Endothelial cell of umbilical vein (primary cell): ENCODE data around the gene ANKS1B. TPM values are rescaled to one million over a fixed set of nuclear protein-coding genes. Genes with fewer than 3 reads are reported as not detected.

Experiments
- BruUV-seq: library from RNA; stranded (reverse); fragments of 400-500 nt; replicated peaks from 2 replicates; lab custom pipeline; 2021; lab: Mats Ljungman, UMichigan
- CTCF ChIA-PET: fragments of 300-600, 350-600 bp; sonication (Branson Sonifier 250); formaldehyde crosslinking; loops from one replicate; lab custom pipeline; 2021; ENCODE audit warnings: antibody characterized with exemption, inconsistent platforms; lab: Charles Lee
- POLR2A ChIA-PET: fragments of 300-600, 350-600 bp; sonication (Branson Sonifier 250); formaldehyde crosslinking; loops from one replicate; lab custom pipeline; 2021; ENCODE audit warnings: antibody characterized with exemption, inconsistent platforms; lab: Charles Lee
- DNase-seq: peaks from one replicate; pipeline ENCODE4 v3.0.0-alpha.2; 2011; ENCODE audit warnings: low read depth, low spot score
- FAIRE-seq: peaks from 2 replicates; lab custom pipeline; 2011; peaks lifted over from hg19 to GRCh38; lab: Jason Lieb, UNC
- H2AFZ ChIP-seq: 2 replicates; pipeline ENCODE4 v1.6.0; 2012; ENCODE audit warnings: low read depth, low read length, control low read depth, inconsistent platforms
- H3K27ac ChIP-seq: 2 replicates; pipeline ENCODE4 v1.5.1; 2011; ENCODE audit warnings: low read depth, mild to moderate bottlenecking, control low read depth, low read length, moderate library complexity; ENCODE audit not compliant: insufficient read depth
- H3K27me3 ChIP-seq, 2 experiments: 2 replicates each; pipeline versions ENCODE4 v1.6.0 to v1.6.1; 2011; ENCODE audit warnings: low read length in 2 of 2, mixed read lengths in 1 of 2; ENCODE audit not compliant: control insufficient read depth in 2 of 2, insufficient read depth in 2 of 2
- H3K36me3 ChIP-seq, 2 experiments: 2 replicates in 1 of 2; 3 replicates in 1 of 2; pipeline ENCODE4 v1.5.1; 2011; ENCODE audit warnings: low read length in 2 of 2, mild to moderate bottlenecking in 1 of 2, moderate library complexity in 1 of 2; ENCODE audit not compliant: control insufficient read depth in 2 of 2, insufficient read depth in 2 of 2; ENCODE audit errors: extremely low read depth in 1 of 2
- H3K4me1 ChIP-seq: 3 replicates; pipeline ENCODE4 v1.5.1; 2011; ENCODE audit warnings: mild to moderate bottlenecking, low read length; ENCODE audit not compliant: control insufficient read depth, insufficient read depth; ENCODE audit errors: extremely low read depth
- H3K4me2 ChIP-seq: 2 replicates; pipeline ENCODE4 v1.6.1; 2011; ENCODE audit warnings: low read length, control low read depth, mixed read lengths; ENCODE audit not compliant: insufficient read depth
- H3K4me3 ChIP-seq, 3 experiments: fragments of 200-600 bp in 1 of 3; sonication (generic), shearing (Covaris generic) in 1 of 3; replicated peaks in 1 of 3; 2 replicates each; pipeline ENCODE4 v1.5.1; 2011 to 2016; ENCODE audit warnings: control low read depth in 3 of 3, low read length in 3 of 3, mild to moderate bottlenecking in 2 of 3, inconsistent platforms in 1 of 3, low read depth in 1 of 3, moderate library complexity in 1 of 3; ENCODE audit not compliant: insufficient read depth in 1 of 3
- H3K79me2 ChIP-seq: 2 replicates; pipeline ENCODE4 v1.6.0; 2012; ENCODE audit warnings: low read length, inconsistent platforms; ENCODE audit not compliant: control insufficient read depth, insufficient read depth
- H3K9ac ChIP-seq: replicated peaks from 2 replicates; pipeline ENCODE3; 2011; ENCODE audit warnings: low read length, control low read depth; ENCODE audit not compliant: insufficient read depth; ENCODE audit errors: extremely low read depth
- H3K9me1 ChIP-seq: replicated peaks from 3 replicates; pipeline ENCODE4 v1.6.0; 2011; ENCODE audit warnings: mild to moderate bottlenecking, low read length; ENCODE audit not compliant: control insufficient read depth, insufficient read depth; ENCODE audit errors: extremely low read depth
- H3K9me3 ChIP-seq: replicated peaks from 2 replicates; pipeline ENCODE4 v1.5.1; 2012; ENCODE audit warnings: low read length, inconsistent platforms; ENCODE audit not compliant: control insufficient read depth, insufficient read depth
- H4K20me1 ChIP-seq: replicated peaks from 2 replicates; pipeline ENCODE3; 2011; ENCODE audit warnings: mild to moderate bottlenecking, low read length; ENCODE audit not compliant: control insufficient read depth, insufficient read depth; ENCODE audit errors: extremely low read depth
- EZH2 ChIP-seq: IDR thresholded peaks from 2 replicates; pipeline ENCODE4 v1.6.1; 2012; ENCODE audit warnings: borderline replicate concordance, low read depth, mild to moderate bottlenecking, moderate library complexity, low read length, inconsistent platforms; ENCODE audit not compliant: severe bottlenecking
- FOS ChIP-seq: IDR thresholded peaks from 2 replicates; pipeline ENCODE4 v1.6.1; 2011; ENCODE audit warnings: mild to moderate bottlenecking, low read length, moderate library complexity, borderline replicate concordance; ENCODE audit not compliant: insufficient read depth
- GATA2 ChIP-seq: IDR thresholded peaks from 2 replicates; pipeline ENCODE4 v1.7.0; 2011; ENCODE audit warnings: low read depth, mild to moderate bottlenecking, moderate library complexity, mixed read lengths, low read length; ENCODE audit not compliant: insufficient read length, insufficient read depth
- JUN ChIP-seq: IDR thresholded peaks from 2 replicates; pipeline ENCODE4 v1.6.1; 2011; ENCODE audit warnings: borderline replicate concordance, low read depth; ENCODE audit not compliant: insufficient read length, insufficient read depth
- MAX ChIP-seq: IDR thresholded peaks from 2 replicates; pipeline ENCODE4 v1.6.1; 2011; ENCODE audit not compliant: insufficient read depth, insufficient read length
- MYC ChIP-seq: IDR thresholded peaks from one replicate; pipeline ENCODE4 v1.6.1; 2011; ENCODE audit warnings: mild to moderate bottlenecking, low read depth, low read length
- POLR2A ChIP-seq: IDR thresholded peaks from 2 replicates; pipeline ENCODE4 v1.6.1; 2012; ENCODE audit warnings: low read depth, mild to moderate bottlenecking, control low read depth, low read length
- POLR2AphosphoS5 ChIP-seq: IDR thresholded peaks from 2 replicates; pipeline ENCODE4 v1.6.1; 2012; ENCODE audit warnings: low read depth, mild to moderate bottlenecking, control low read depth, low read length, moderate library complexity; ENCODE audit not compliant: insufficient read depth
- dilution Hi-C: fragments of 300-500 bp; cut with MboI; formaldehyde crosslinking; loops from one replicate; pipeline ENCODE4 v1.15.0; 2019; ENCODE audit warnings: low sequenced_read_pairs; ENCODE audit not compliant: extremely low pct_ligation_motif_present
- intact Hi-C: fragments of 100-400 bp; cut with micrococcal nuclease; formaldehyde crosslinking; loops from one replicate; pipeline ENCODE4 v1.10.0; 2022
- polyA plus RNA-seq, 4 experiments: library from polyadenylated mRNA; depleted of rRNA in 3 of 4; stranded (reverse) in 3 of 4; unstranded in 1 of 4; fragments of >200 nt; gene quantifications; 2 replicates each; pipeline versions ENCODE4 v1.2.1 to v1.2.3, GENCODE V29; 2011 to 2012; ENCODE audit warnings: missing spikeins in 1 of 4
- total RNA-seq: library from RNA; stranded (reverse); gene quantifications from 2 replicates; pipeline ENCODE4 v1.2.3, GENCODE V29; 2021
- TF ChIP-seq, protein P1 (sequence below), 2 donors: IDR thresholded peaks; 1 replicate in 1 of 2; 2 replicates in 1 of 2; pipeline ENCODE4 v1.5.1; 2011; ENCODE audit warnings: low read length in 2 of 2, mild to moderate bottlenecking in 2 of 2, moderate library complexity in 2 of 2, control low read depth in 1 of 2, inconsistent platforms in 1 of 2, low read depth in 1 of 2; ENCODE audit not compliant: insufficient read depth in 1 of 2; ENCODE audit errors: extremely low read depth in 1 of 2

Gene ANKS1B
- total and polyA plus RNA-seq, 2 donors (not counting 3 experiments of a cell fraction or from before 2014, with no cell fraction given), result 0.15 to 0.38 TPM

DNA sequence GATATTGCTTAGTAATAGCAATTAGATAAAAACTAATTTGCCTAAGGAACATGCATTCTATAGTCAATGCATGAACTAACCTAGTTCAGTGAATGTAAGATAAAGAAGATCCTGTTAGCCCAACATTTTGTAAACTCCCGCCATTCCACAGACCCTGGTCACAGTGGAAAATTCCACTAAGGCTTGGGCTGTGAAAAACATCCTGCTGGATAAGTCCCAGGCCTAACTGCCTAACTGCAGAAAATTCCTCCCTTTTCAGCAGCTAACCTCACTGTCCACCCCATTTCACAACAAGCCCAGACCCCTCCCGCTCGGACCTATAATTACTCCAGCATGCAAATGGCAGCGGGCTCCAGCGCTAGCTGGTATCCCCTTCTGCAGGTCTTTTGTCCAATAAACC is 435.1 kb downstream of the ANKS1B start:
- Histone ChIP-seq H3K4me2 (no peak overlapping the region), H4K20me1 (no peaks in the 10 kb centered on the region), H3K27ac (no peak overlapping the region), H3K27me3 (no peaks in the 10 kb centered on the region), H3K9me3 (peaks cover 4% of the 10 kb centered on the region), H3K36me3 (no peaks in the 10 kb centered on the region), H3K9ac (no peak overlapping the region), H3K4me1 (no peaks in the 10 kb centered on the region), H3K9me1 (no peaks in the 10 kb centered on the region), H2AFZ (no peak overlapping the region), H3K79me2 (no peaks in the 10 kb centered on the region), H3K4me3 (no peak overlapping the region)
- no peak for FAIRE-seq
- intact Hi-C loops, result no loop called here
- ChIA-PET POLR2A (no interaction called here), CTCF (no interaction called here)
- TF ChIP-seq JUN (no peak), POLR2AphosphoS5 (no peak), MAX (no peak)
- TF ChIP-seq, protein P1, sequence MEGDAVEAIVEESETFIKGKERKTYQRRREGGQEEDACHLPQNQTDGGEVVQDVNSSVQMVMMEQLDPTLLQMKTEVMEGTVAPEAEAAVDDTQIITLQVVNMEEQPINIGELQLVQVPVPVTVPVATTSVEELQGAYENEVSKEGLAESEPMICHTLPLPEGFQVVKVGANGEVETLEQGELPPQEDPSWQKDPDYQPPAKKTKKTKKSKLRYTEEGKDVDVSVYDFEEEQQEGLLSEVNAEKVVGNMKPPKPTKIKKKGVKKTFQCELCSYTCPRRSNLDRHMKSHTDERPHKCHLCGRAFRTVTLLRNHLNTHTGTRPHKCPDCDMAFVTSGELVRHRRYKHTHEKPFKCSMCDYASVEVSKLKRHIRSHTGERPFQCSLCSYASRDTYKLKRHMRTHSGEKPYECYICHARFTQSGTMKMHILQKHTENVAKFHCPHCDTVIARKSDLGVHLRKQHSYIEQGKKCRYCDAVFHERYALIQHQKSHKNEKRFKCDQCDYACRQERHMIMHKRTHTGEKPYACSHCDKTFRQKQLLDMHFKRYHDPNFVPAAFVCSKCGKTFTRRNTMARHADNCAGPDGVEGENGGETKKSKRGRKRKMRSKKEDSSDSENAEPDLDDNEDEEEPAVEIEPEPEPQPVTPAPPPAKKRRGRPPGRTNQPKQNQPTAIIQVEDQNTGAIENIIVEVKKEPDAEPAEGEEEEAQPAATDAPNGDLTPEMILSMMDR (IDR thresholded peaks at IDR 0.05; ENCODE audit: extremely low read depth in 1 of 2, insufficient read depth in 1 of 2, low read depth in 1 of 2, low read length in 2 of 2), result no peak
- DNase-seq, result no peak
- dilution Hi-C loops, result no loop called here
- BruUV-seq, result no TSS peak

GRCh38 chr12:99549196-99549595 is 435.5 kb downstream of the ANKS1B start:
- dilution Hi-C loops, result no loop called here
- CTCF ChIA-PET, result no interaction called here

More at GRCh38 chr12:99549196-99549595, 435.5 kb downstream of the ANKS1B start:
- H3K4me1 ChIP-seq, result no peaks in the 10 kb centered on the region
- H3K4me2 ChIP-seq, result no peak overlapping the region
- H3K79me2 ChIP-seq, result no peaks in the 10 kb centered on the region
- no peaks in the 10 kb centered on the region for H3K27me3 ChIP-seq
- no peak for DNase-seq
- no peak overlapping the region for H3K27ac ChIP-seq
- H4K20me1 ChIP-seq, result no peaks in the 10 kb centered on the region
- no peak overlapping the region for H3K4me3 ChIP-seq
- no peaks in the 10 kb centered on the region for H3K36me3 ChIP-seq
- POLR2A ChIA-PET, result no interaction called here
- peaks cover 4% of the 10 kb centered on the region for H3K9me3 ChIP-seq
- TF ChIP-seq MAX (no peak), JUN (no peak), POLR2A (no peak), FOS (no peak), MYC (no peak), EZH2 (no peak), GATA2 (no peak), POLR2AphosphoS5 (no peak)
- TF ChIP-seq, protein P1 (IDR thresholded peaks at IDR 0.05; ENCODE audit: extremely low read depth in 1 of 2, insufficient read depth in 1 of 2, low read depth in 1 of 2, low read length in 2 of 2), result no peak
- no peak for FAIRE-seq
- intact Hi-C loops, result no loop called here
- no peaks in the 10 kb centered on the region for H3K9me1 ChIP-seq
- H2AFZ ChIP-seq, result no peak overlapping the region
- BruUV-seq, result no TSS peak
- H3K9ac ChIP-seq, result no peak overlapping the region
